GM21390 (cell line): ENCODE data around the gene EIF4G2.

Experiments used
- ATAC-seq: cut with Tn5 transposase; IDR thresholded peaks from one replicate; pipeline ENCODE4 v1.9.1; 2021; ENCODE audit not compliant: unreplicated experiment

Gene EIF4G2

GRCh38 chr11:10809373-10810160, 841 bp upstream of the EIF4G2 start:
- peak; percentile 17 for ATAC-seq

- peak; percentile 1 for ATAC-seq
Observed at GRCh38 chr11:10808235-10808552, 532 bp downstream of the EIF4G2 start.

- ATAC-seq = peak; percentile 5
Observed at GRCh38 chr11:10807493-10808234, 1.1 kb downstream of the EIF4G2 start.

GRCh38 chr11:10806206-10806605, 2.5 kb downstream of the EIF4G2 start:
- ATAC-seq = no peak

- ATAC-seq = no peak
Observed at GRCh38 chr11:10805741-10806140, 3.0 kb downstream of the EIF4G2 start.

- no peak for ATAC-seq
Observed at GRCh38 chr11:10803676-10804075, 5.0 kb downstream of the EIF4G2 start.

- no peak for ATAC-seq
Observed at GRCh38 chr11:10800292-10800691, 8.4 kb downstream of the EIF4G2 start.

- ATAC-seq = no peak
Observed at GRCh38 chr11:10798330-10798928, 10.3 kb downstream of the EIF4G2 start.

GRCh38 chr11:10797531-10797930, 11.2 kb downstream of the EIF4G2 start:
- ATAC-seq = no peak

- ATAC-seq = no peak
Observed at GRCh38 chr11:10797001-10797400, 11.7 kb downstream of the EIF4G2 start.

- no peak for ATAC-seq
Observed at GRCh38 chr11:10796191-10796590, 12.5 kb downstream of the EIF4G2 start.

GRCh38 chr11:10793470-10794255, 15.1 kb downstream of the EIF4G2 start:
- ATAC-seq = no peak

GRCh38 chr11:10792385-10793068, 16.2 kb downstream of the EIF4G2 start:
- peak; percentile 93 for ATAC-seq

- ATAC-seq = no peak
Observed at GRCh38 chr11:10786451-10786850, 22.3 kb downstream of the EIF4G2 start.

GRCh38 chr11:10785146-10785474, 23.6 kb downstream of the EIF4G2 start:
- ATAC-seq = no peak

GRCh38 chr11:10784232-10785145, 24.2 kb downstream of the EIF4G2 start:
- ATAC-seq = no peak

- no peak for ATAC-seq
Observed at GRCh38 chr11:10780040-10780439, 28.7 kb downstream of the EIF4G2 start.

GRCh38 chr11:10779086-10779485, 29.6 kb downstream of the EIF4G2 start:
- no peak for ATAC-seq

- ATAC-seq = no peak
Observed at GRCh38 chr11:10778217-10778970, 30.3 kb downstream of the EIF4G2 start.
